ENCODE measurements around the gene FNDC5.

- TF ChIP-seq KDM4B (CRISPR knock-in tag; IDR thresholded peaks at IDR 0.05): no peak
- no peak for TF ChIP-seq REST (IDR thresholded peaks at IDR 0.05; ENCODE audit: borderline replicate concordance in 1 of 2, low read depth in 1 of 2, low read length in 2 of 2)
- no peak for TF ChIP-seq ATF3 (CRISPR knock-in tag; IDR thresholded peaks at IDR 0.05)
- TF ChIP-seq GABPA (IDR thresholded peaks at IDR 0.05; ENCODE audit: low read depth, low read length): no peak
- no peak for TF ChIP-seq GABPA (CRISPR knock-in tag; IDR thresholded peaks at IDR 0.05; ENCODE audit: low read depth)
- TF ChIP-seq ZNF350 (CRISPR knock-in tag; IDR thresholded peaks at IDR 0.05; ENCODE audit: borderline replicate concordance, low read depth): no peak
Measured at GRCh38 chr1:32848354-32849063, 22.2 kb downstream of the FNDC5 start.
